ENCODE measurements around the gene TPCN2. TPM values are rescaled to one million over a fixed set of nuclear protein-coding genes. Genes with fewer than 3 reads are reported as not detected.

Gene TPCN2
- total RNA-seq, 6 experiments from 2014 or later, result 10.7 to 27.2 (median 15.6) TPM

DNA sequence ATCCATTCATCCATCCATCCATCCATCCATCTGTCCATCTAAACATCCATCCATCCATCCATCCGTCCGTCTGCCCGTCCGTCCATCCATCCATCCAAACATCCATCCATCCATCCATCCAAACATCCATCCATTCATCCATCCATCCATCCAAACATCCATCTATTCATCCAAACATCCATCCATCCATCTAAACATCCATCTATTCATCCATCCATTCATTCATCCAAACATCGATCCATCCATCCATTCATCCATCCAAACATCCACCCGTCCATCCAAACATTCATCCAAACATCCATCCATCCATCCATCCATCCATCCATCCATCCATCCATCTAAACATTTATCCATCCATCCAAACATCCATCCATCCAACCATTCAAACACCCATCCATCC lies 61.7 kb downstream of the TPCN2 start:
- H3K27ac ChIP-seq, result no peak overlapping the region
- no peak for TF ChIP-seq POLR2A (IDR thresholded peaks at IDR 0.05)
- TF ChIP-seq, protein P1, sequence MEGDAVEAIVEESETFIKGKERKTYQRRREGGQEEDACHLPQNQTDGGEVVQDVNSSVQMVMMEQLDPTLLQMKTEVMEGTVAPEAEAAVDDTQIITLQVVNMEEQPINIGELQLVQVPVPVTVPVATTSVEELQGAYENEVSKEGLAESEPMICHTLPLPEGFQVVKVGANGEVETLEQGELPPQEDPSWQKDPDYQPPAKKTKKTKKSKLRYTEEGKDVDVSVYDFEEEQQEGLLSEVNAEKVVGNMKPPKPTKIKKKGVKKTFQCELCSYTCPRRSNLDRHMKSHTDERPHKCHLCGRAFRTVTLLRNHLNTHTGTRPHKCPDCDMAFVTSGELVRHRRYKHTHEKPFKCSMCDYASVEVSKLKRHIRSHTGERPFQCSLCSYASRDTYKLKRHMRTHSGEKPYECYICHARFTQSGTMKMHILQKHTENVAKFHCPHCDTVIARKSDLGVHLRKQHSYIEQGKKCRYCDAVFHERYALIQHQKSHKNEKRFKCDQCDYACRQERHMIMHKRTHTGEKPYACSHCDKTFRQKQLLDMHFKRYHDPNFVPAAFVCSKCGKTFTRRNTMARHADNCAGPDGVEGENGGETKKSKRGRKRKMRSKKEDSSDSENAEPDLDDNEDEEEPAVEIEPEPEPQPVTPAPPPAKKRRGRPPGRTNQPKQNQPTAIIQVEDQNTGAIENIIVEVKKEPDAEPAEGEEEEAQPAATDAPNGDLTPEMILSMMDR (IDR thresholded peaks at IDR 0.05), result no peak
- no peaks in the 10 kb centered on the region for H3K27me3 ChIP-seq
- intact Hi-C loops (cut with DNase I), result no loop called here
- H3K9me3 ChIP-seq, result no peaks in the 10 kb centered on the region
- WGBS (ENCODE audit: insufficient coverage, low coverage, low lambda C conversion rate, missing lambda C conversion rate), result 61% methylated on average over 6 of the region's 6 CpGs
- no peak for DNase-seq
- H3K4me3 ChIP-seq, result no peak overlapping the region
- peaks cover 0 to 8% (median 0%) of the 10 kb centered on the region in 4 donors for H3K4me1 ChIP-seq
- ATAC-seq, result no peak
- no peaks in the 10 kb centered on the region for H3K36me3 ChIP-seq

DNA sequence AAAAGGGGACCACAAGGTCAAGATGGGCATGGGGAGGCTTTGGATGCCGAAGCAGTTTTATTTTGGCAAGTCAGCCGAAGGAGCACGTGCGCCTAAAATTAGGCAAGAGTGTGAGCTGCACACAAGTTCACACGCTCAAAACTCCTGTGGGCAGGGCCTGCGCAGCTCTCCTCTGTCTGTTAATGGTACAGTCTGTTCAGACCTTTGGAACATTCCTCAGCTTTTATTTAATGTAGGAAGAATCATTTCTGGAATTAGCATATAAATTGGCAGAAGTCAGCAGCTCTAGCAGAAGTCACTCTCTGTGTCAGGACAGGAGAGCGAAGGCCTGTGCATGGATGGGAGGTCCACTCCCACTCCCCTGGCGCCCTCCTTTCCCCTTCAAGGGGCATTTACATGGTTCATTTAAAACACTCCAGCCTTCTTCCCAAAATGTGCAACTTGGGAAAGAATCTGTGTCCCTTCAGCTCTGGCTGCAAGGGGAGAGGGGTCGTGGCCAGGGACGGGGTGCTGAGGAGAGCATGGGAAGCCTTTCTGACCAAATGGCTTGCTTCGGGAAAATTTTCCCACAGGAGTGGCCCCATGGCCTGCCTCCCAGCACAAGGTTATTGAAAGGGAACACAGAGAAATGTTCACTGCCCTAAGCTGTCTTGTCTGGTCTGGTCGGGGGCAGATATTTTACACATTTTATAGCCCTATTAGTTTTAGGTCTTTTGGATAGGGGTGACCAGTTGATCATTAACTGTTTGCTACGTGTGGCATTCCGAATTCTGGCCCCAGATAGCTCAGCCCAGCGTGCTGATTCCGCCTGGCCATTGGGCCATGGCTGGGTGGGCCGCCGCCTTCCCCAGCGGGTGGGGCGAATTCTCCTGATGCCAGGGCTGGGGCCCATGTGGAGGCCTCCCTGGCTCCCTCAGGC lies 63.2 kb downstream of the TPCN2 start:
- Histone ChIP-seq H3K36me3 (no peaks in the 10 kb centered on the region), H3K4me1 (peaks cover 0 to 9% (median 0%) of the 10 kb centered on the region in 4 donors), H3K4me3 (no peak overlapping the region), H3K27me3 (no peaks in the 10 kb centered on the region), H3K9me3 (no peaks in the 10 kb centered on the region), H3K27ac (no peak overlapping the region)
- intact Hi-C loops (cut with DNase I), result no loop called here
- 74% methylated on average over 2 of the region's 20 CpGs for WGBS (ENCODE audit: insufficient coverage, low coverage, low lambda C conversion rate, missing lambda C conversion rate)
- ATAC-seq (no peak), DNase-seq (peak in 1 of 3 donors; percentile 26)
- TF ChIP-seq POLR2A (IDR thresholded peaks at IDR 0.05), result no peak

DNA sequence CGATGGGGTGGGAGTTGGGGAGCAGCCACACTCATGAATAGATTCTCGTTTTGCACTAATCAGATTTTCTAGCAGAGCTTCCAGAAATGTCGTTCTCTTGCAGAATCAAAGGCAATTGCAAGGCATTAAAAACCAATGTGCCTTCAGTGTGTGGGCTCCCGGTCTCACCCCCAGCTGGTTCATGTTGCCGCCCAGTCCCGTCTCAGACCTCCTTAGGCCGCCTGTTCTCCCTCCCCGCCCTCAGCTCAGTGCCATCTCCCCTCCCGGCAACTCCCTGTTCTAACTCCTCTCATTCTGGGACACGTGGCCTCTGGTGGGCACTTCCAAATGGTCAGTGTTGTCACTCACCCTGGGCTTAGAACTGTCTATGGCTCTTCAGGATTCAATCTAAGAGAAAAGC lies 64.5 kb downstream of the TPCN2 start:
- H3K4me1 ChIP-seq, result peaks cover 0 to 9% (median 0%) of the 10 kb centered on the region in 4 donors
- ATAC-seq, result no peak
- no peaks in the 10 kb centered on the region for H3K27me3 ChIP-seq
- no peak for TF ChIP-seq POLR2A (IDR thresholded peaks at IDR 0.05)
- TF ChIP-seq, protein P1 (IDR thresholded peaks at IDR 0.05), result no peak
- DNase-seq, result peak in 1 of 3 donors; percentile 36
- H3K4me3 ChIP-seq, result no peak overlapping the region
- 79% methylated on average over 6 of the region's 10 CpGs for WGBS (ENCODE audit: insufficient coverage, low coverage, low lambda C conversion rate, missing lambda C conversion rate)
- no peaks in the 10 kb centered on the region for H3K9me3 ChIP-seq
- H3K27ac ChIP-seq, result no peak overlapping the region
- H3K36me3 ChIP-seq, result no peaks in the 10 kb centered on the region
- intact Hi-C loops (cut with DNase I), result no loop called here

DNA sequence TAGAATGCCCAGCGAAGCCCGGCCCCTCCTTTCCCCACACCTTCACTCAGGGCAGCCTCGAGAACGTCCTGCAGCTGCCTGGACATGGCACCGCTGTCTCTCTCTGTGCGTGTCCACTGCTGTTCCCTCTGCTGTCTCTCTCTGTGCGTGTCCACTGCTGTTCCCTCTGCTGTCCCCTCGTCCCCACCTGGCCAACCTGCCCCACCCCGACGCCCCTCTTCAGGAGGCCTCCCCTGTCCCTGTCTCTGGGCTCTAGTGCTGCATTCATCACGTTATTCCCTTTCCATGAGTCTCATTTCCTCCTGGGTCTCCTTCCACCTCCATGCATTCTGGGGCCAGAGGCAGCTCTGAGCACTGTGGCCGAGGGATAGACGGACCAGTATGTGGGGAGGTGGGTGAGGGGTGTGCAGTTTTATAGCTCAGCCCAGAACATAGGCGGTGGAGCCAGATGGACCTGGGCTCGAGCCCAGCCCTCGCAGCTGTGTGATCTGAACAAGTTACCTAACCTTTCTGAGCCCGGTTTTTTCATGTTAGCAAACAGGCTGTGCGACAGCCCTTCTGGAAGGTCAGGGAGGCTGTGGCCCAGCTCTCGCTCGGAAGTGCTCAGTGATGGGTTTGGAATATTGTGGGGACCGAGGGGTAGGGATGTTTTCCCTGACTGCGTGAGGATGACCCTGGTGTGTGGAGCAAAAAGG lies 65.1 kb downstream of the TPCN2 start:
- peak in 1 of 3 donors; percentile 39 for DNase-seq
- H3K27me3 ChIP-seq, result no peaks in the 10 kb centered on the region
- H3K4me3 ChIP-seq, result no peak overlapping the region
- no peaks in the 10 kb centered on the region for H3K36me3 ChIP-seq
- no peaks in the 10 kb centered on the region for H3K9me3 ChIP-seq
- ATAC-seq, result no peak
- no peak overlapping the region for H3K27ac ChIP-seq
- TF ChIP-seq, protein P1 (IDR thresholded peaks at IDR 0.05), result no peak
- no peak for TF ChIP-seq POLR2A (IDR thresholded peaks at IDR 0.05)
- peaks cover 0 to 9% (median 0%) of the 10 kb centered on the region in 4 donors for H3K4me1 ChIP-seq
- intact Hi-C loops (cut with DNase I), result no loop called here
- 77% methylated on average over 12 of the region's 22 CpGs for WGBS (ENCODE audit: insufficient coverage, low coverage, low lambda C conversion rate, missing lambda C conversion rate)

DNA sequence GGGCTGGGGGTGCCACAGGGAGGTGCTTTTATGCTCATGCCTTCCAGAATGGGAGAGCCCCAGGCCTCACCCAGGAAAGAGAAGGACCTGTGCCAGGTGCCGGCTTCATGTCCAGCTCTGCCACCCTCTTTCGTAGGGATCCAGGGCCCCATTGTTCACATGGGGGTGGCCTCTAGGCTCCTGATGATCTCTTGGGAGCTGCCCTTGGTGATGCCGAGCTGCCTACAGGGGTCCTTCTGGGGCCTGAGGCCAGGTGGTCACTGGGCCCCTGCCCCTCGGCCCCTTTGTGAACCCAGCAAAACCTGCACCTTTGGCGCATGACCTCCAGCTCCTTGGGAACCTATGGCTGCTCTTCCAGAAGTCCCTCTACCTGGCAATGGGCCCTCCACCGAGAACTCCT lies 65.6 kb downstream of the TPCN2 start:
- intact Hi-C loops (cut with DNase I), result no loop called here
- no peaks in the 10 kb centered on the region for H3K9me3 ChIP-seq
- H3K4me1 ChIP-seq, result peaks cover 0 to 9% (median 0%) of the 10 kb centered on the region in 4 donors
- H3K4me3 ChIP-seq, result no peak overlapping the region
- 38% methylated on average over 1 of the region's 6 CpGs for WGBS (ENCODE audit: insufficient coverage, low coverage, low lambda C conversion rate, missing lambda C conversion rate)
- H3K36me3 ChIP-seq, result no peaks in the 10 kb centered on the region
- DNase-seq (peak in 1 of 3 donors; percentile 38), ATAC-seq (no peak)
- H3K27ac ChIP-seq, result no peak overlapping the region
- H3K27me3 ChIP-seq, result no peaks in the 10 kb centered on the region
- TF ChIP-seq, protein P1 (IDR thresholded peaks at IDR 0.05), result no peak
- no peak for TF ChIP-seq POLR2A (IDR thresholded peaks at IDR 0.05)
